Posterior vena cava (tissue), 2 donors: Measurements from ENCODE around the gene TICRR. TPM values are rescaled to one million over a fixed set of nuclear protein-coding genes. Genes with fewer than 3 reads are reported as not detected.

Source experiments
- DNase-seq: peaks from one replicate; pipeline ENCODE4 v3.0.0-alpha.2; 2020; ENCODE audit warnings: low spot score
- intact Hi-C, 2 donors: fragments of 100-400 bp; cut with DNase I; formaldehyde crosslinking; loops; one replicate each; pipeline versions ENCODE4 v1.14.1 to v1.14.2; 2022 to 2023
- total RNA-seq, 2 donors: library from RNA; stranded (reverse); fragmentation: NEBNext Ultra II Directional; extraction: Animal tissue kit (Norgen Biotek cat#: 25700); gene quantifications; one replicate each; pipeline ENCODE4 v1.2.1, GENCODE V29; 2021
- donor health status: DM: yes; HTN: yes; CAD: no.
- donor health status: DM: yes; HTN: yes; CAD: no.

TICRR gene
- total RNA-seq, 2 donors from 2014 or later: 0.09 to 0.10 TPM

DNA sequence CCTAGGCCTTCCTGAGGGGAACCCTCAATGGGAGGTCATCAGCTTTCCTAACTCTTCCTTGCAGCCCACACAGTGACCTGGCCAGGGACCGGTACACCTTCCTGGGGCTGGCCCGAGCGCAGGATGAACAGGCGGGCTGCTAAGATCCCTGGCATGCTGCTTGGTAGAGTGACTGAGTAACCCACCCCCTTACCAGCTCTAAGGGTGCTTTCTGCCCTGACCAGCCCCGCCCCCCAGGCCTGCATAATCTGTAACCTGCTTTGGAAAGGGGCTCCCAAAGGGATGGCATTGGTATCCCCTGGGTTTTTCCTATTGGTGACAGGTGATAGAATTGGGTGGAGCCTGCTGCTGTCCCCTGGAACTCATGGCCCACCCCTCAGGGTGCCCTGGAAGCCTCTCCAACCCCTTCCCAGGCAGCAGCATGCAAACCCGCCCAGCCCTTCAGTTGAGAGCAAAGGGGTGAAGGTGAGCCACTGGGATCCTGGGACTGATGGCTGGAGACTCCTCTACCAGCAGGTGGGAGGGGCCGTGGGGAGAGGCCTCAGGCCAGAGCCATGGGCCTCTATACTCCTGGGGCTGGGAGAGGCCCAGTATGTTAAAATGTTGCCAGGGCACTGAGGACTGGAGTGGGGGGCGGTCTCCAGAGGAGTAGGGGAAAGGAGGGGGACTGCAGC is 91.1 kb downstream of the TICRR start:
- intact Hi-C loops: no loop called here
- no peak for DNase-seq

DNA sequence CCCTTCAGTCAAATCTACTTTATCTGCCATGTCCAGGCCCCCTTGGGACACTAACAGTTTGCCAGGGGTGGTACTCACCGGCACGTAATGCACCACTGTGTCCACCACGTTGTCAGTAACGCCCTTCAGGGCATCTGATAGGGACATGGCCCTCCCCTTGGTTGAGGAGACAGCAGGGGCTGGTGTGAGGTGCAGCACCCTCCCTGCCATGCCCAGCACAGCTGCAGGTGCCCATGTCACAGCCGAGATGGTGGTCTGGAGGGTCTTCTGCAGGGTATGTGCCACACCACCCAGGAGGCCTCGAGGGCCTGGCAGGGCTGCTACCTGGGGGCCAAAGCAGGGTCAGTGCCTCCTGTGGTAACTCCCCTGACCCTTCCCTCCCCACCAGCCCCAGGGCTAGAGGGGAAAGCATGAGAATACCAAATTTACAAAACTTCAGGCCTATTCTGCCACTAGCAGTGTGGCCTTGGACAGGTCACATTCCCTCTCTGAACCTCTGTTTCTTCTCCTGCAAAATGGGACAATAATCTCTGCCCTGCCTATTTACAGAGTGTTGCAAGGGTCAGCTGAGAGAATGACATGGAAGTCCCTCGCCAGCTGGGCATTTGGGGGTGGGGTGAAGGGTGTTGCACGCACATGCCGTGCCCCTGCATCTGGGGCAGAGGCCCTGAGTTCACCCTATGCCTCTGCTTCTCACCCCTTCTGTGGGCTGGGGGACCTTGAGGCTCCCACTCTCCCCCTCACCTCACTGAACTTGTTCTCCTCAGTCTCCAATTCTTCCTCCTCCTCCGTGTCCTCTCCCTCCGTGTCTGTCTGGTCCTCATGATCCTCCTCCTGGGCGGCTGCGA is 91.8 kb downstream of the TICRR start:
- intact Hi-C loops: no loop called here
- no peak for DNase-seq

DNA sequence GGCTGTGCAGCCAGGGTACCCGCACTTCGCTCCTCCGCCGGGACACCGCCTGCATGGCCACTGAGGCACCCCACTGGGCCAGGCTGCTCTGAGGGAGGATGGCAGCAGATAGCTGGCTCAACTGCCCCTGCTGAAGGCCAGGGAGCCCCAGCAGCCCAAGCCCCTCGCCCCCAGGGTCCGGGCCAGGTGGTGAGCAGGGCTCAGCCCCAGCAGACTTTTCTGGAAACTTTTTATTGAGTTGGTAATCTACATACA is 92.4 kb downstream of the TICRR start:
- intact Hi-C loops: no loop called here
- DNase-seq: no peak

DNA sequence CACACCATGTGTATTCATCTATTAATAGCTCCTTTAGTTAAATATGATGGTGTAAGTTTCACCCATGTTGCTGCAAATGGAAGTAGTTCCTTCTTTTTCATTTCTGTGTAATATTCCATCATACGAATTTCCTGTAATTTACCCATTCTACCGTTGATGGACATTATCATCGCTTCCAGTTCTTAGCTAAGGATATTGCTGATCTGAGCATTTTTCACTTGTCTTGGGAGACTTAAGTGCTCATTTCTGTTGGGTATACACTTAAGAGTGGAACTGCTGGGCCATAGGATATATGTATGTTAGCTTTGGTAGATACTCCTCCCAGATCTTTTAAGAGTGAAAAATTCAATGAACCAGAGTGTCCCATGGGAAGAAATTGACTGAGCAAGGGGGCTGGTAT is 92.9 kb downstream of the TICRR start:
- DNase-seq: no peak
- intact Hi-C loops: no loop called here

DNA sequence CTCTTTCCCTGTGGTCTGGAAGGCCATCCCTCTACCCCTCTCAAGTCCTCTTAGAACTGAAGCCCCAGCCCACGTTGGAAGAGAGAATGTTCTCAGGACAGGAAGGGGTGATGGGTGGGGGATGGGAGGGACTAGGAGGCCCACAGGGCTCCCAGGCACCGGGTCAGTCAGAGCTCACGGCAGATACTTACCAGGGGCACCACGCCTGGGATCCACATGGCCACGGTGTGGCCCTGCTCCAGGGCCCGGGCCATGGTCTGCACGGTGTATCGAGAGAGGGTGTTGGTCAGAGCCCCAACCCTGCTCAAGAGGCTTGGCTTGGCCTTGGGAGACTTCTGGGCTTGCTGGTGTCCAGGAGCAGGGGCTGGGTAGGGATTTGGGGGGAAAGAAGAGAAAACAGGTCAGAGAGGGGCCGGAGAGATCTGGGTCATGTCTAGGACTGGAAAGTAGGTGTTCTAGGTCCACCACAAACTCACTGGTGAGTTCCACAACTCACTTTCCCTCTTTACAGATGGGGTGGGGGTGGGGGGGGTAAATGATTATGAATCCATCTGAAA is 94.1 kb downstream of the TICRR start:
- intact Hi-C loops: no loop called here
- no peak for DNase-seq

DNA sequence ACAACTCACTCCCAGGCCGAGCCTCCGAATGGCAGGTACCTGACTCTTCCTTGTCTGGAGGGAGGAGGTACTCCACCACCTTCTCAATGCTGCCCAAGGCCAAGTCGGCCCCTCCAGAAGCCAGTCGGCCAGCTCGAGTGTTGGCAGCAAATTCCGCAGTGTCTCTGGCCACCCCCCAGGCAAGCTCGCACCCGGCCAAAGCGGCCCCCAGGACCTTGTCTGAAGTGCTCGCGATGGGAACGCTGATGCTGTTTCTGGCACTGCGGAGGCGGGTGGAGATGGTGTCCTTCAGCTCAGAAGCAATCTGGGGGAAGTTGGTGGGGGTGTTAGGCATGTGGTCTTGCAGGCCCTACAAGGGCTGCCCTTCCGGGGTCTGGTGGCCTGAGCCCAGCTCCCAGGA is 94.7 kb downstream of the TICRR start:
- DNase-seq: no peak
- intact Hi-C loops: no loop called here

DNA sequence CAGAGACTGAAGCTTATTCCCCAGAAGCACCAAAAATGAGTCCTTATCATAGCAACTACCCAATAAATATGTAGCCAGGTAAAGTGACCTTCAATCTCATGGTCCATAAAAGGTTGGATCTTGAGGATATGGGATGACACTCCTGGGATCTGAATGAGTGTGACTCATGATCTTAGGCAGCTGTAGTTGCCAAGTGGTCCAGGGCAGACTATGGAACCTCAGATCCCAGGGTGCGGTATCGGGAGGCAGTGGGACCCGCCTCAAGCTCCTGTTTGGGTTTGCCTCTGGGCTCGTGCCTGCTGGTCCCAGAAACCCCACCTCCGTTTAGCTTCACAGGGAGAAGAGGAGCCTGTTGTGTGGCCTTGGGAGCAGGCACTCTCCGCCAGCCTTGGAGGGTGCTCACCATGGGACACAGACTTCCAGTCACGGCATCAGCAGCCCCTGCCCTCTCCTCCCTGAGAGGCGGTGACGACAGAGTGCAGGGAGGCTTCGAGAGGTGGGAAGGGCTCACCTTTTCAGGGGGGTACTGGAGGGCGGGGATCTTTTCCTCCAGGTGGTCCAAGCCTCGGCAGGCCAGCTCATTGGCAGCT is 95.8 kb downstream of the TICRR start:
- intact Hi-C loops: no loop called here
- no peak for DNase-seq

DNA sequence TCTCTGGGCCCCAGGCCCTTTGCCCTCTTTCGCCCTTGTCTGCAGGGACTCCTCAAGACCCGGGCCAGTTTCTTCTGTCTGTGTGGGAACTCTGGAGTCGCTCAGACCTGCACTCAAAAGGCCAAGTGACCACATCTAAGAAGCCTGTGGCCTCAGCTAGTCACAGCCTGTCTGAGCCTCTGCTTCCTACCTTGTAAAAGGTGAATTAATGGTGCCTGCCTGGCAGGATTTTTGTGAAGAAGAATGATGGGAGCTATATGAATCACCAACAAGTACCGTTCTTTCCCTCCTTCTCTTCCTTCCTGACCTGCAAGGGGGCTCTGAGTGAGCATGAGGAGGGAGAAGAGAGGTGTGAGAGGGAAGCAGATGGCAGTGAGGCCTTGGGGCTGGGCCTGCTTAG is 96.4 kb downstream of the TICRR start:
- intact Hi-C loops: no loop called here
- DNase-seq: no peak

DNA sequence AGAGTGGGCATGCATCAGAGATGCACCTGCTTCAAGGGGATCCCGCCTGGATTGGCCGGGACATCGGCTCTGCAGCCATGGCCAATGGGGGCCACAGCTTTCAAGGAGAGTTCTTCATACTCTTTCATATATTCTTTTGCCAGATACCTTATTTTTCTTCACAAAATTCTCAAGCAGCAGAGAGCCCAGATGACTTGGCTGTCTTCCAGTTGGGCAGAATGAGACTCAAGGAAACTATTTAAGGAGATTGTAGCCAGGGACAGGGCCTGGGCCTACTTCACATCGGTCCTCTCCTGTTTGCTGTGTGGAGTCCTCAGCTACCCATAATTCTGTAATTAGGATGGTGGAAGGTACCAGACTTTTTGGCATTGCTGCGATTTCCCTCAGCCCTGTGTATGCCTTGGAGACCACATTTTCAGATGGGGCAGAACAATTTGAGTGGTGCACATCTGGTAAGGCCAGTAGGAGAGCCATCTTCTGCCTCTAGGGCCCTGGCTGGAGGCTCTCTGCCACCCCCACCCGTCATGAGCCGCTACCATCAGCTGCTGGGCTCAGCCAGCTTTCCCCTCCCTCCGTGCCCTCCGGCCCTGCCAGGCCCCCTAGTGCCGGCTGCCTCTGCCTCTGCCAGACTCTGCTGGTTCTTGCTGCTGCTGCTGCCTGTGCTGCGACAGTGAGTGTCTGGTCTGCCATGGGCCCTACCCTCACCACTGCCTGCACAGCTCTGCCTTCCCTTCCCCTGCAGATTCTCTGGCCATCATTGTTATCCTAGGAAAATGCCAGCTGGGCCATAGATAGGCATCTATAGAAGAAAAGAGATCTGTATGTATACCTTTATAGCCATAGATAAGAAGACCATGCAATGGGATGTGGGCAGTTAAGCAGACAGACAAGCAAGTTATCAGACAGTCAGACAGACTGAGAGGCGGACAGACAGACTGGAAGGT is 97.2 kb downstream of the TICRR start:
- no peak for DNase-seq
- intact Hi-C loops: no loop called here

DNA sequence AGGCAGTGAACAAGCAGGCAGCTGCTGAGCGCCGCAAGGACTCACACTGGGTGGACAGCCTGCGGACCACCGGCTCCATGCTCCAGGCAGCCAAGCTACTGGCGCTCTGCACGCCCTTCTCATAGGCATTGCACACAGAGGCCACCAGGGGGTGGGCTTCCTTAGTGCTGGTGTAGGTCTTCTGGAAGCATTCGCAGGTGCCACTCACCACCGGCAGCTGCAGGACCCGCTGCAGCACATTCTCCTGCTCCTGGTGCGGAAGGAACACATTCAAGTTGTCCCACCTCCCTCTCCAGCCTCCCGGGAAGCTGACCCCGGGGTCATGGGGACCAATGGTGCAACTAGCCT is 97.9 kb downstream of the TICRR start:
- no peak for DNase-seq
- intact Hi-C loops: no loop called here

DNA sequence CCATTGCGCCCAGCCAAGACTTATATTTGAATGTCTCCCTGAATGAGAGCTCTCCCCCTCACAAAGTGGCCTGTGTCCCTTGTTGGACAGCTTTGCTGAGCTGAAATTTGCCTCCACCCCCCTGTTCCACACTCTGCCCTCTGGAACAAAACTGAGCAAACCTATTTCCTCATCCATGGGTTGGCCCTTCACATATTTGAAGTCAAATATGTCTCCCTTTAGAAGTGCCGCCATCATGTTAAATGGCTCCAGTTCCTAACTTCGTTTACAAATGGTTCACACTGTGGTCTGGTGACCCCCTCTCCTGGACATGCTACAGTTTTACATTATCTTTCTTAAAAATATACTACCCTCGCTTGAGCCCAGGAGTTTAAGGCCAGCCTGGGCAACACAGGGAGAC is 99.3 kb downstream of the TICRR start:
- DNase-seq: no peak
- intact Hi-C loops: no loop called here

DNA sequence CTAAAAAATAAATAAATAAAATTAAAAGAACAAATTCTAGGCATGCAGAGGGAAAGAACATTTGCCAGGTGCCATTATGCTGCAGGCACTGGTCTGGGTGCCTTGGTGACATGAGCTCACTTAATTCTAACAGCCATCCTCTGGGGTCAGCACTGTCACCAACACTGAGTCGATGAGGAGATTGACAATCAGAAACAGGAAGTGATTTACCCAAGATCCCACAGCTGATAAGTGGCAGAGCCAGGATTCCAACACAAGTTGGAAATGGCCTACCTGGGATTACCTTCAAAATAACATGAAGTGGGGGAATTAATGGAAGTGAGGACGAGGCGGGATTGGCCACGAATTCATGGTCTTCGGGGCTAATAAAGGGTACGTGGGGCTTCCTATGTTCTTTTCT is 100.3 kb downstream of the TICRR start:
- intact Hi-C loops: no loop called here
- DNase-seq: no peak

DNA sequence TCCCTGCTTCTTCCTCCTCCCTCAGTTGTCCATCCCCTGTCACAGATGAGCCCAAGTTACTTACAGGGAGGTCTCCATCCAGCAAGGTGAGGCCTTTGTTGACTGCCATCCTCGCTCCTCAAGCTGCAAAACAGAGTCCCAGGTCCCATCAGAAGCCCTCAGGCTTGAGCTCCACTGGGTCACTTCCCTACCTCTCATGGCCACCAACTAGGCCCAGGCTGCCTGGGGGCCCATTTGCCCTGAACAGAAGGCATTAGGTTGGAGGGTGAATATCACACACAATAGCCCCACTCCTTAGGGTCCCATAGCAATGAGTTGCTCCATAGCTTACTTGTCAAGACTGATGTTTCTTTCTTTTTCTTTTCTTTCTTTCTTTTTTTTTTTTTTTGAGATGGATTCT is 102.1 kb downstream of the TICRR start:
- intact Hi-C loops: no loop called here
- no peak for DNase-seq

Other genes starting within 250 kb of the TICRR start
- 10 to 100 TPM; 45.6 to 47.9 TPM for gene POLG, start 240.6 kb upstream of the TICRR start, total RNA-seq
- not detected for gene RHCG, start 78.9 kb upstream of the TICRR start, total RNA-seq
- 10 to 100 TPM; 13.0 to 15.3 TPM for gene KIF7, start 80.0 kb downstream of the TICRR start, total RNA-seq
- gene PLIN1, start 103.9 kb downstream of the TICRR start, total RNA-seq: 1 to 10 TPM; 3.8 to 4.6 TPM
- gene PEX11A, start 115.3 kb downstream of the TICRR start, total RNA-seq: 1 to 10 TPM; 4.9 to 7.1 TPM
- gene WDR93, start 115.3 kb downstream of the TICRR start, total RNA-seq: not detected
- under 1 TPM; 0.52 to 0.69 TPM for gene MESP1, start 175.8 kb downstream of the TICRR start, total RNA-seq
- under 1 TPM; 0.32 to 0.38 TPM for gene MESP2, start 200.9 kb downstream of the TICRR start, total RNA-seq
- gene ANPEP, start 239.4 kb downstream of the TICRR start, total RNA-seq: 10 to 100 TPM; 22.2 to 73.8 TPM